PC-3 (cell line): ENCODE results near the gene NINL. TPM values are rescaled to one million over a fixed set of nuclear protein-coding genes. Genes with fewer than 3 reads are reported as not detected.
"Not testable (repeated sequence)": the region's sequence is repeated elsewhere in the genome, so short reads cannot be mapped to it uniquely, and the experiment has no call there.

Source experiments
- ATAC-seq: fragments of 200-7000 bp; cut with Tn5 transposase; 2 replicates; pipeline ENCODE4 v1.9.1; 2020; ENCODE audit warnings: mild to moderate bottlenecking, moderate library complexity
- Bru-seq: library from RNA; stranded (reverse); fragments of 400-500 nt; gene quantifications from one replicate; lab custom pipeline; 2021; lab: Mats Ljungman, UMichigan
- BruChase-seq, 2 experiments: library from RNA; stranded (reverse); fragments of 400-500 nt; gene quantifications; one replicate each; lab custom pipeline; 2021; lab: Mats Ljungman, UMichigan
- BruUV-seq: library from RNA; stranded (reverse); fragments of 400-500 nt; replicated peaks from 2 replicates; lab custom pipeline; 2021; lab: Mats Ljungman, UMichigan
- CTCF ChIA-PET: fragments of 300-600 bp; sonication (Branson Sonifier 250); formaldehyde crosslinking; loops from one replicate; lab custom pipeline; 2022; ENCODE audit warnings: antibody characterized with exemption; lab: Charles Lee
- POLR2A ChIA-PET: fragments of 300-600 bp; sonication (Branson Sonifier 250); formaldehyde crosslinking; loops from one replicate; lab custom pipeline; 2022; ENCODE audit warnings: antibody characterized with exemption; ENCODE audit not compliant: unreplicated experiment; lab: Charles Lee
- DNase-seq: peaks from one replicate; pipeline ENCODE4 v3.0.0-alpha.2; 2015
- H2AFZ ChIP-seq: fragments of 300-600 bp; sonication (generic); 2 replicates; pipeline ENCODE4 v1.6.0; 2016; ENCODE audit warnings: antibody characterized with exemption, low read length
- H3F3A ChIP-seq: fragments of 300-600 bp; sonication (generic); one replicate; pipeline ENCODE4 v1.6.0; 2017; ENCODE audit warnings: antibody characterized with exemption, low read length, control low read depth, mild to moderate bottlenecking; ENCODE audit not compliant: unreplicated experiment
- H3K27ac ChIP-seq: fragments of 300-600 bp; sonication (generic); 2 replicates; pipeline ENCODE4 v1.5.1; 2016; ENCODE audit warnings: mild to moderate bottlenecking, low read length
- H3K27me3 ChIP-seq: fragments of 300-600 bp; sonication (generic); 2 replicates; pipeline ENCODE4 v1.6.1; 2016; ENCODE audit warnings: low read length, mixed read lengths
- H3K36me3 ChIP-seq: fragments of 300-600 bp; sonication (generic); 2 replicates; pipeline ENCODE4 v1.6.1; 2016; ENCODE audit warnings: low read depth, mixed run types, low read length, mixed read lengths
- H3K4me1 ChIP-seq: fragments of 300-600 bp; sonication (generic); 2 replicates; pipeline ENCODE4 v1.5.1; 2016; ENCODE audit warnings: low read length; ENCODE audit not compliant: insufficient read depth
- H3K4me2 ChIP-seq: fragments of 300-600 bp; sonication (generic); 2 replicates; pipeline ENCODE4 v1.6.0; 2016; ENCODE audit warnings: low read length
- H3K4me3 ChIP-seq: fragments of 300-600 bp; sonication (generic); 2 replicates; pipeline ENCODE4 v1.5.1; 2016; ENCODE audit warnings: mild to moderate bottlenecking, low read length, mixed read lengths
- H3K79me2 ChIP-seq: fragments of 300-600 bp; sonication (generic); 2 replicates; pipeline ENCODE4 v1.6.1; 2017; ENCODE audit warnings: low read length, mixed read lengths
- H3K9ac ChIP-seq: fragments of 300-600 bp; sonication (generic); 2 replicates; pipeline ENCODE4 v1.6.0; 2016; ENCODE audit warnings: mild to moderate bottlenecking, low read length
- H3K9me2 ChIP-seq: fragments of 300-600 bp; sonication (generic); replicated peaks from 2 replicates; pipeline ENCODE4 v1.6.1; 2016; ENCODE audit warnings: mixed run types, low read length, mixed read lengths
- H3K9me3 ChIP-seq: fragments of 300-600 bp; sonication (generic); 2 replicates; pipeline ENCODE4 v1.6.1; 2016; ENCODE audit warnings: low read length, mixed read lengths
- H4K20me1 ChIP-seq: fragments of 300-600 bp; sonication (generic); 2 replicates; pipeline ENCODE4 v1.6.1; 2016; ENCODE audit warnings: low read length, mixed read lengths
- CTCF ChIP-seq: fragments of 300-600 bp; sonication (generic); conservative IDR thresholded peaks from 2 replicates; pipeline ENCODE4 v1.5.1; 2017; ENCODE audit warnings: antibody characterized with exemption, low read depth, mild to moderate bottlenecking, low read length
- EZH2 ChIP-seq: fragments of 300-600 bp; sonication (generic); IDR thresholded peaks from one replicate; pipeline ENCODE4 v1.6.1; 2017; ENCODE audit warnings: antibody characterized with exemption, mild to moderate bottlenecking, low read length; ENCODE audit not compliant: unreplicated experiment
- EZH2phosphoT487 ChIP-seq: fragments of 300-600 bp; sonication (generic); IDR thresholded peaks from 2 replicates; pipeline ENCODE4 v1.6.1; 2018; ENCODE audit warnings: mild to moderate bottlenecking, antibody characterized with exemption, low read length, borderline replicate concordance
- intact Hi-C: fragments of 100-400 bp; cut with micrococcal nuclease; formaldehyde crosslinking; loops from 2 replicates; pipeline ENCODE4 v1.9.0; 2023
- long read RNA-seq: library from polyadenylated mRNA; unstranded; transcript quantifications from one replicate; pipeline ENCODE4 v2.0.0, GENCODE V29; 2021; ENCODE audit not compliant: unreplicated experiment
- total RNA-seq: library from RNA; depleted of rRNA; stranded (reverse); fragments of >200 nt; gene quantifications from 2 replicates; pipeline ENCODE4 v1.2.3, GENCODE V29; 2014; rRNA removed

NINL gene
- 6.5 and 11.5 TPM in 2 replicates for total RNA-seq
- Bru-seq, nascent RNA, result percentile 62 among the genes with signal in this experiment
- BruChase-seq, experiment 1, labeled RNA remaining after a 6-hour chase, result percentile 62 among the genes with signal in this experiment
- BruChase-seq, experiment 2, labeled RNA remaining after a 2-hour chase, result percentile 64 among the genes with signal in this experiment
- long read RNA-seq, full-length matches to known transcripts, result 2 of 29 reads
- long read RNA-seq, partial matches to known transcripts, result 13 of 29 reads
- long read RNA-seq, other reads (novel, unspliced or antisense), result 14 of 29 reads

- H3K79me2 ChIP-seq, result peaks cover 8% of the 10 kb centered on the region
- H2AFZ ChIP-seq, result peak within 1 kb of the TSS; percentile 84
- ATAC-seq, result peak; percentile 85
- CTCF ChIA-PET, result interaction anchor here (0.6 kb wide), 1 partner anchor 44 kb away, joined by 3 read pairs; no protein-coding TSS in a partner anchor
- no peaks in the 10 kb centered on the region for H3K9me2 ChIP-seq
- POLR2A ChIA-PET, result no interaction called here
- intact Hi-C loops, result no loop called here
- no peaks in the 10 kb centered on the region for H3K27me3 ChIP-seq
- H3K4me2 ChIP-seq, result peak within 1 kb of the TSS; percentile 84
- no peaks in the 10 kb centered on the region for H3F3A ChIP-seq
- no peaks in the 10 kb centered on the region for H4K20me1 ChIP-seq
- H3K4me3 ChIP-seq, result peak within 1 kb of the TSS; percentile 71
- peak within 1 kb of the TSS; percentile 70 for H3K9ac ChIP-seq
- no peak for TF ChIP-seq EZH2
- TF ChIP-seq CTCF, result no peak
- no peak for TF ChIP-seq EZH2phosphoT487
- peaks cover 8% of the 10 kb centered on the region for H3K4me1 ChIP-seq
- peak; percentile 55 for DNase-seq
- no TSS peak for BruUV-seq
- H3K27ac ChIP-seq, result no peak within 1 kb of the TSS
- H3K9me3 ChIP-seq, result no peaks in the 10 kb centered on the region
- H3K36me3 ChIP-seq, result no peaks in the 10 kb centered on the region
Measured at GRCh38 chr20:25584905-25585704, at the start of gene NINL. Gene NINL, minus strand, starts transcription at chr20:25585531. Its CDS starts 58,944 bp downstream, at chr20:25526587.

- H3K9me3 ChIP-seq, result peaks cover 17% of the 10 kb centered on the region
- DNase-seq, result peak; percentile 94
- H3F3A ChIP-seq, result peaks cover 6% of the 10 kb centered on the region
- no peak overlapping the region; the same call in 1 of the 2 replicates for H3K4me3 ChIP-seq
- CTCF ChIA-PET, result no interaction called here
- TF ChIP-seq EZH2, result no peak
- H3K9ac ChIP-seq, result peak overlapping the region; percentile 38
- intact Hi-C loops, result loop anchor here (5.0 kb wide), 1 partner anchor 34 kb away; no protein-coding TSS in a partner anchor
- peak; percentile 94 for ATAC-seq
- peak overlapping the region; percentile 51 for H3K4me2 ChIP-seq
- H3K4me1 ChIP-seq, result peaks cover 20% of the 10 kb centered on the region
- H3K27me3 ChIP-seq, result no peaks in the 10 kb centered on the region
- peaks cover 12% of the 10 kb centered on the region; the same call in 1 of the 2 replicates for H3K79me2 ChIP-seq
- H2AFZ ChIP-seq, result no peak overlapping the region
- no peaks in the 10 kb centered on the region for H3K9me2 ChIP-seq
- peak overlapping the region; percentile 81 for H3K27ac ChIP-seq
- POLR2A ChIA-PET, result no interaction called here
- H3K36me3 ChIP-seq, result peaks cover 36% of the 10 kb centered on the region
- no peaks in the 10 kb centered on the region for H4K20me1 ChIP-seq
- no TSS peak for BruUV-seq
Measured at GRCh38 chr20:25632940-25633790, 47.8 kb upstream of the NINL start.

- H3K27me3 ChIP-seq, ATAC-seq, H3F3A ChIP-seq, H3K27ac ChIP-seq, H2AFZ ChIP-seq, H3K9me3 ChIP-seq, H3K4me3 ChIP-seq, H3K9me2 ChIP-seq, H3K4me2 ChIP-seq, H3K9ac ChIP-seq, BruUV-seq, POLR2A ChIA-PET, CTCF ChIA-PET, H4K20me1 ChIP-seq, DNase-seq: not testable (repeated sequence)
- H3K79me2 ChIP-seq, result peaks cover 15% of the 10 kb centered on the region; the same call in 1 of the 2 replicates
- H3K4me1 ChIP-seq, result peaks cover 20% of the 10 kb centered on the region
- H3K36me3 ChIP-seq, result peaks cover 13% of the 10 kb centered on the region
- intact Hi-C loops, result loop anchor here (5.0 kb wide), 1 partner anchor 37 kb away; no protein-coding TSS in a partner anchor
Measured at GRCh38 chr20:25630615-25631014, 45.3 kb upstream of the NINL start.
